AG04450 (cell line): ENCODE data around the gene CD79A. TPM values are rescaled to one million over a fixed set of nuclear protein-coding genes. Genes with fewer than 3 reads are reported as not detected.

Source experiments
- CTCF ChIA-PET: fragments of 300-600, 350-600 bp; formaldehyde crosslinking; extraction: SDS; loops from one replicate; lab custom pipeline; 2022; ENCODE audit warnings: antibody characterized with exemption, inconsistent platforms; lab: Charles Lee
- POLR2A ChIA-PET: fragments of 350-600 bp; formaldehyde crosslinking; extraction: SDS; loops from one replicate; lab custom pipeline; 2021; ENCODE audit warnings: antibody characterized with exemption, inconsistent platforms; lab: Yijun Ruan, JAX
- DNase-seq: peaks from one replicate; pipeline ENCODE4 v3.0.0-alpha.2; 2011; ENCODE audit warnings: low read depth, low spot score
- H3K27ac ChIP-seq: one replicate; pipeline ENCODE4 v1.5.1; 2012; ENCODE audit warnings: low read depth, low read length, control low read depth
- H3K27me3 ChIP-seq: one replicate; pipeline ENCODE4 v1.6.0; 2012; ENCODE audit warnings: low read length; ENCODE audit not compliant: control insufficient read depth, insufficient read depth
- H3K4me3 ChIP-seq: 2 replicates; pipeline ENCODE4 v1.5.1; 2011; ENCODE audit warnings: mild to moderate bottlenecking, low read depth, low read length, control low read depth
- H3K9me3 ChIP-seq: 2 replicates; pipeline ENCODE4 v1.5.1; 2012; ENCODE audit warnings: low read length; ENCODE audit not compliant: control insufficient read depth, insufficient read depth
- CTCF ChIP-seq: IDR thresholded peaks from 2 replicates; pipeline ENCODE4 v1.5.1; 2011; ENCODE audit warnings: low read depth, low read length, control low read depth, inconsistent platforms
- polyA plus RNA-seq: library from polyadenylated mRNA; depleted of rRNA; stranded (reverse); fragments of >200 nt; gene quantifications from 2 replicates; pipeline ENCODE4 v1.2.3, GENCODE V29; 2011

Gene CD79A
- polyA plus RNA-seq, 1 experiment, result 0.20 TPM

- H3K27ac ChIP-seq, result peak overlapping the region; percentile 95
- POLR2A ChIA-PET, result interaction anchor here (0.6 to 2.7 kb wide), 6 partner anchors 9 to 420 kb away, joined by 3 to 28 read pairs (median 4); partner anchors contain the start of genes ARHGEF1 and RABAC1
- DNase-seq, result no peak
- CTCF ChIA-PET, result interaction anchor here (0.5 to 2.2 kb wide), 6 partner anchors 10 to 102 kb away, joined by 3 to 10 read pairs (median 6); no protein-coding TSS in a partner anchor
- no peaks in the 10 kb centered on the region for H3K9me3 ChIP-seq
- H3K27me3 ChIP-seq, result peaks cover 13% of the 10 kb centered on the region
- H3K4me3 ChIP-seq, result peak overlapping the region; percentile 99
- TF ChIP-seq CTCF, result no peak
Observed at GRCh38 chr19:41859213-41859617, 17.9 kb upstream of the CD79A start.

DNA sequence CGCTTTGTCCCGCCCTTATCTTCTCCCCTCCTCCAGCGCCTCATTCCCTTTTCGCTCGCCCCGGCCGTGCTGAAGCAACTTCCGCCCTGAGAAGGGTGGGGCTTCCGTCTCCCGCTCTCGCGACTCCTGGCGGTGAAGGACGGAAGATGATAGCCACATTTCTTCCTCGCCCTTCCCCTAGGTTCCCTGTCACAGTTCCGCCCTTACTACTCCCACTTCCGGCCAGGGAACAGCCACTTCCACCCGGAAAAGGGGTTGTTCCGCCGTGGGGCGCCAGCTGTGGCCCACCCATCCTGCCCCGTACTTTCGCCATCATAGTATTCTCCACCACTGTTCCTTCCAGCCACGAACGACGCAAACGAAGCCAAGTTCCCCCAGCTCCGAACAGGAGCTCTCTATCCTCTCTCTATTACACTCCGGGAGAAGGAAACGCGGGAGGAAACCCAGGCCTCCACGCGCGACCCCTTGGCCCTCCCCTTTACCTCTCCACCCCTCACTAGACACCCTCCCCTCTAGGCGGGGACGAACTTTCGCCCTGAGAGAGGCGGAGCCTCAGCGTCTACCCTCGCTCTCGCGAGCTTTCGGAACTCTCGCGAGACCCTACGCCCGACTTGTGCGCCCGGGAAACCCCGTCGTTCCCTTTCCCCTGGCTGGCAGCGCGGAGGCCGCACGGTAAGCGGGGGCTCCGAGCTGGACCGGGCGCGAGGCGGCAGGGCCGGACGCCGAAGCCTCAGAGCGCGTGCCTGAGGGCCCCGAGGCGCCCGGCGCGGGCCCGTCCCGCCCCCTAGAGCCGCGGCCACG is 17.3 kb upstream of the CD79A start, which contains the start of gene RPS19:
Gene RPS19 (plus strand): TSS at position 638 of the 801 bp plus-strand sequence. CDS start 520 bp downstream, outside the sequence.
- CTCF ChIA-PET, result interaction anchor here (0.9 to 2.2 kb wide), 5 partner anchors 10 to 65 kb away, joined by 3 to 10 read pairs (median 6); no protein-coding TSS in a partner anchor
- POLR2A ChIA-PET, result interaction anchor here (0.5 to 2.7 kb wide), 10 partner anchors 9 to 1225 kb away, joined by 3 to 28 read pairs (median 4); partner anchors contain the start of genes ARHGEF1 and RABAC1
- H3K27me3 ChIP-seq, result peaks cover 7% of the 10 kb centered on the region
- H3K9me3 ChIP-seq, result no peaks in the 10 kb centered on the region
- peak; percentile 96 for DNase-seq
- peak; percentile 64 for TF ChIP-seq CTCF
- H3K4me3 ChIP-seq, result peak within 1 kb of the TSS; percentile 99
- H3K27ac ChIP-seq, result peak within 1 kb of the TSS; percentile 95

GRCh38 chr19:41860419-41861115 is 16.5 kb upstream of the CD79A start:
- POLR2A ChIA-PET, result interaction anchor here (1.4 to 2.7 kb wide), 4 partner anchors 8 to 98 kb away, joined by 6 to 28 read pairs (median 15); partner anchors contain the start of gene RABAC1
- peak overlapping the region; percentile 99 for H3K4me3 ChIP-seq
- DNase-seq, result no peak
- no peaks in the 10 kb centered on the region for H3K9me3 ChIP-seq
- CTCF ChIA-PET, result interaction anchor here (0.5 to 1.7 kb wide), 3 partner anchors 11 to 174 kb away, joined by 3 to 6 read pairs (median 4); no protein-coding TSS in a partner anchor
- peaks cover 2% of the 10 kb centered on the region for H3K27me3 ChIP-seq
- TF ChIP-seq CTCF, result no peak
- H3K27ac ChIP-seq, result peak overlapping the region; percentile 80

DNA sequence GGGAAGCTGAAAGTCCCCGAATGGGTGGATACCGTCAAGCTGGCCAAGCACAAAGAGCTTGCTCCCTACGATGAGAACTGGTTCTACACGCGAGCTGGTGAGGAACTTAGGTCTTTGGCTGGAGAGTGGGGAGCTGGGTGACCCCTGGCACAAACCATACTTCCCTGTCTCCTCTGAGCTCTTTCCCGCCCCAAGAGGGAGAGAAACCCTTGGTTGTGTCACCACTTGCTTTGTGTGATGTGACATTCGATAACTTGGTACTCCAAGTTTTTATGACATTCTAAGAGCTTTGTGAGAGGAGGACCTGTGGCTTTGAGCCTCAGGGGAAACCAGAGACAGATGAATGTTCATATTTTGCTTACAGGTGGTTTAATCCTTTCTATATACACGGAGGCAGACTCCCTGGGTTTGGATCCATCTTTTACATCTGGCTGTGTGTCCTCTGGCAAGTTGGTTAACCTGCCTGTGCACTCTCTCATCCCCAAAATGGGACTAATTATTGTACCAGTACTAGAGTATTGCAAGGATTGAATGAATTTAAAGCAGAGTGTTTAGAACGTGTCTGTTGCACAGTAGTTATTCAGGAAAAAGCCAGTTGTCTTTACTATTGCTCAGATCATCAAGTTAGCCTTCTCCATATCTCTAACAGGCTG is 15.8 kb upstream of the CD79A start:
- ChIA-PET POLR2A (interaction anchor here (2.5 to 2.7 kb wide), 2 partner anchors 12 to 97 kb away, joined by 24 to 28 read pairs; partner anchors contain the start of gene RABAC1), CTCF (interaction anchor here (0.5 to 1.3 kb wide), 2 partner anchors 67 to 174 kb away, joined by 3 to 4 read pairs; no protein-coding TSS in a partner anchor)
- H3K9me3 ChIP-seq, result no peaks in the 10 kb centered on the region
- no peak for DNase-seq
- H3K4me3 ChIP-seq, result peak overlapping the region; percentile 99
- peak overlapping the region; percentile 80 for H3K27ac ChIP-seq
- H3K27me3 ChIP-seq, result peaks cover under 1% of the 10 kb centered on the region
- TF ChIP-seq CTCF, result no peak
